Choroid plexus epithelial cell (primary cell): ENCODE data around the gene TULP4.

Source experiments
- DNase-seq: peaks from one replicate; pipeline ENCODE4 v3.0.0-alpha.2; 2010; ENCODE audit warnings: low read depth
- H3K4me3 ChIP-seq: 2 replicates; pipeline ENCODE4 v1.5.1; 2011; ENCODE audit warnings: low read depth, mild to moderate bottlenecking, control low read depth, low read length, moderate library complexity
- TF ChIP-seq, protein P1 (sequence below): conservative IDR thresholded peaks from 2 replicates; pipeline ENCODE4 v1.5.1; 2011; ENCODE audit warnings: low read depth, mild to moderate bottlenecking, control low read depth, inconsistent platforms, low read length, moderate library complexity

Gene TULP4

DNA sequence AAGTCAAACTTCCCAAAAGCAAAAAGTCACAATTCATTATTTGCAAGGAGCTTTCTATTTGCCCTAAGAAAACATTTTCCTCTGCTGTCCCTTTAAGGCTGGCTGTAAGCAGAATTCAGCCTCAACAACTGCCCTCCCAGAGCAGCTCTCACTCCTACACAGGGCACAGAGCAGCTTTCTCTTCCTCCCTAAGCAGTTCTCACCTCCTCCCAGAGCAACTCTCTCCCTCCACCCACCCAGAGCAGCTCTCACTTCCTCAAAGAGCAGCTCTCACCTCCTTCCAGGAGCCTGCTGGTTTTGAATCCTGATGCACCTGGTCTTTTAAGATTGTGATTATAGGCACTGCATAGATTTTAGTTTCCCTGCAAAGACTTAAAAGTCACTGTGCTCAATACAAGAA lies 127.0 kb downstream of the TULP4 start:
- H3K4me3 ChIP-seq, result no peak overlapping the region
- TF ChIP-seq, protein P1, sequence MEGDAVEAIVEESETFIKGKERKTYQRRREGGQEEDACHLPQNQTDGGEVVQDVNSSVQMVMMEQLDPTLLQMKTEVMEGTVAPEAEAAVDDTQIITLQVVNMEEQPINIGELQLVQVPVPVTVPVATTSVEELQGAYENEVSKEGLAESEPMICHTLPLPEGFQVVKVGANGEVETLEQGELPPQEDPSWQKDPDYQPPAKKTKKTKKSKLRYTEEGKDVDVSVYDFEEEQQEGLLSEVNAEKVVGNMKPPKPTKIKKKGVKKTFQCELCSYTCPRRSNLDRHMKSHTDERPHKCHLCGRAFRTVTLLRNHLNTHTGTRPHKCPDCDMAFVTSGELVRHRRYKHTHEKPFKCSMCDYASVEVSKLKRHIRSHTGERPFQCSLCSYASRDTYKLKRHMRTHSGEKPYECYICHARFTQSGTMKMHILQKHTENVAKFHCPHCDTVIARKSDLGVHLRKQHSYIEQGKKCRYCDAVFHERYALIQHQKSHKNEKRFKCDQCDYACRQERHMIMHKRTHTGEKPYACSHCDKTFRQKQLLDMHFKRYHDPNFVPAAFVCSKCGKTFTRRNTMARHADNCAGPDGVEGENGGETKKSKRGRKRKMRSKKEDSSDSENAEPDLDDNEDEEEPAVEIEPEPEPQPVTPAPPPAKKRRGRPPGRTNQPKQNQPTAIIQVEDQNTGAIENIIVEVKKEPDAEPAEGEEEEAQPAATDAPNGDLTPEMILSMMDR, result no peak
- peak; percentile 35 for DNase-seq

DNA sequence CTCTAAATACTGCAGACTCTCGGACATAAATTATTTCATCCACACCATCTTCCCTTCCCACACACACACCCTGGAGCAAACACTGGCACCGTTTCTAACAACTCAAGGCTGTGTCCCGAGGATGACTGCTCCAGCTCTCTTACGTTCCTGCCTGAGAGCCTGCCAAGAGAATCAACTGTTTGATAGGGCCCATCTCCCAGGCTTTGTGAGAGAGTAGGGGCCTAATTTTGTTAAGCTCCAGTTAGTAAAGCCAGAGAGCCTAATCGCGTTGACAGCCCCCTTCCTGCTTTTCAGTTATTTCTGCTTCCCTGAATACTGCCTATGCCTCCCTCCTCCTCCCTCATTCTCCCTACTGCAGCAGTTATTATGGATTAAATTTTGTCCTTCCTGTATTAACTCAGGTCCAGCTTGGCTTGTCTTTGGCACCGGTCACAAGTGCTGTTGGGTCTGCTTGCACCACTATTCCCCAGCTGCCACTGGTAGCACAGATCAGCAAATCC lies 129.5 kb downstream of the TULP4 start:
- TF ChIP-seq, protein P1, result no peak
- no peak for DNase-seq
- no peak overlapping the region for H3K4me3 ChIP-seq

DNA sequence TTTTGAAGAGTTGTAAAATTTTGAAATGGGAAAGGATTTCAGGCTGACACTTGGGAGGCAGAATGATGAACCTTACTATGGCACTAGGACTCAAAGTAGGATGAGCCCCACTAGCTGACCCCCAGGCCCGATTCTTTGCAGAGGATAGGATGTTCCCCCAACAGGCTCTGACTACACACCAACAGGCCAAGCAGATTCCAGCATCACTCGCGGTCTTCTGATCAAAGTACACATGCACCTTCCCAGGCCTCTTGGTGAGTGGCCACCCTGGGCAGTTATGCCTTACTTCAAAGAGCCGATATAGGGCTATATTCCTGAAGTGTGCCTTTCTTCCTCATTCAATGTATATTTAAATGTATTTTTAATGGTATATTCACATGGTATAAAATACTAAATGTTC lies 130.0 kb downstream of the TULP4 start:
- H3K4me3 ChIP-seq, result no peak overlapping the region
- DNase-seq, result no peak
- TF ChIP-seq, protein P1, result no peak

DNA sequence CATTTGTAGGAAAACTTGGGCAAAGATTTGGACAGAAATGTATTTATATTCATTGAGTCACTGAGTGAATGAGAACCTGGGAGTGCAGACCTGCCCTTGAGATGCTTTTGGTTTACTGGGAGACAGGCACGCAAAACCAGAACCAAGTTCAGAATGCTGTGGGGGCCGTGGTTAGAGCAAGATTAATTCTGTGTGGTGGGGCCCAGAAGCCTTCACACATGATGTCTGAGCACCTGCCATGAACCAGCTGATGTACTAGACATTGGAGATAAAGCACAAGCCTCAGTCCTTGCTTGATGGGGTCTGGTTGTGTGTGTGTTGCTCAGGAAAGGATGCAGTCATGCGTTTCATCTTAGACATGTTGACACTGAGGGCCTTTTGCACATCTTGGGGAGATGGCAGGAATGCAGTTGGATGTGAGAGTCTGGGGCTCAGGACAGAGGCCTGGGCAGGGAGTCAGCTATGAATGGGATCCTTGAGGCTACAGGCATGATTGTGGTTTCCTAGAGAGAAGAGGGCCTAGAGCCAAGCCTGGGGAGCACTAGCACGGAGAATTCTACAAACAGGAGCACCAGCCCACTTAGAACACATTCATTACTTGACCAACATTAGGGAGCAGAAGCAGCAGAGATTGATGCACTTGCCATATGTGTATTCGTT lies 133.3 kb downstream of the TULP4 start:
- H3K4me3 ChIP-seq, result no peak overlapping the region
- DNase-seq, result peak; percentile 35
- TF ChIP-seq, protein P1, result no peak

DNA sequence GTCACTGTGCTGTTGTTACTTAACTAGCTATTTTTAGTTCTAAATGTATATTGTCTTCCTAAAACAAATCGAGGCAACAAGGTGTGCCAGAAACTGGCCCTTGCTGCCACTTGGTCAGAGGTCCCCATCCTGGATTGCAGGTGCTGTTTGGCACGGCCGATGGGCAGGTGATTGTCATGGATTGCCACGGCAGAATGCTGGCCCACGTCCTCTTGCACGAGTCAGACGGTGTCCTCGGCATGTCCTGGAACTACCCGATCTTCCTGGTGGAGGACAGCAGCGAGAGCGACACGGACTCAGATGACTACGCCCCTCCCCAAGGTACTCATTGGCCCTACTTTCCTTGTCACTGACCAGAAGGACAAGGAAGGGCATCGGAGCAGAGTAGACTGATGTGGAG lies 136.6 kb downstream of the TULP4 start:
- H3K4me3 ChIP-seq, result no peak overlapping the region
- DNase-seq, result no peak
- TF ChIP-seq, protein P1, result no peak

DNA sequence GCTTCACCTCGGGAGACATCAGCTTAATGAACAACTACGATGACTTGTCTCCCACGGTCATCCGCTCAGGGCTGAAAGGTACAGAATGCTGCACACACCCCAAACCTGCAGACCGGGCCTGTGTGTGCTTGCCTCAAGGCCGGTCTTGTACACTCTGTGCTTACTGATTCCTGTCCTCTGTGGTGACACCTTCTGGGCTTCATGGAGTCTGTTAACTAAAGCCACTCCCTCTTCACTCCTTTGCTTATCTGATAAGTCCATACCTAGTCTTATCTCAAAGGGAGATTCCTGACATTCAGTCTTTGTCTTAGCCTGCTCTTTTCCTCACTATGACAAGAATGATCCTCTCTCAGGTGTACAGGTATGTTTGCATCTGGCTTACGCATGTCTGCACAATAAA lies 139.9 kb downstream of the TULP4 start:
- no peak overlapping the region for H3K4me3 ChIP-seq
- TF ChIP-seq, protein P1, result no peak
- no peak for DNase-seq

DNA sequence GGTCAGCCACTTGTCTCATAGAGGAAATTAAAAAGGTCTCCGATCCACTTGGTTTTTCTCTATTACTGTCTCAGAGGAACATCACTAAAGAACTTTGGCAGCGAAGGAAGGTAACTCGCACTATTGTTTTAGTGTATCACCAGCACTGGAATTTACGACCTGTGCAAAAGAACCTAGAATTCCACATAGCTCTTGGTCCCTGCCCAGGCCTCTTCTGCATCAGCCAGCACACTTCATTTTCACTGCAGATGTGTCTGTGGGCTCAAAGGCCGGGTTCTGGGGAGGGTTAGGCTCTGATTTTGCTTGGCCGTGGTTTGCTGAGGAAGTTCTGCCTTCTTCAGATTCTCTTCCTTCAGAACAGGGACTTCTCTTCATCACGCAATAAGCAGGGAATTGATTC lies 144.9 kb downstream of the TULP4 start:
- no peak for DNase-seq
- TF ChIP-seq, protein P1, result no peak
- no peak overlapping the region for H3K4me3 ChIP-seq
